ENCODE results near the gene SYCP2L.

DNA sequence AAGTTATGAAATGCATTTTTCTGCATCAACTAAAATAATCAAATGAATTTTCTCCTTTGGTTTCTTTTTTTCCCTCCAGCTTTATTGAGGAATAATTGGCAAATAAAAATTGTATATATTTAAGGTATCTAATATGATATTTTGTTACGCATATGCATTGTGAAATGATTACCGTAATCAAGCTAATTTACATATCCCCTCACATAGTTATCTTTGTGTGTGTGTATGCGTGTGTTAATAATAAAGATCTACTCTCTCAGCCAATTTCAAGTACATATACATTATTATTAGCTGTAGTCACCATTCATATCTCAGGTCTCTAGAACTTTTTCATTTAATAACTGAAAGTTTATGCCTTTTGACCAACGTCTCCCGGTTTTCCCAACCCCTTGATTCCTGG is 61.1 kb downstream of the SYCP2L start:
- no peak for TF ChIP-seq CTCF (IDR thresholded peaks at IDR 0.05)
- no peak for TF ChIP-seq POLR2A (IDR thresholded peaks at IDR 0.05)

All from testis (tissue), 2 donors.